NCI-H1930 (cell line): ENCODE results near the gene BLNK.
"Not testable (repeated sequence)": the region's sequence is repeated elsewhere in the genome, so short reads cannot be mapped to it uniquely, and the experiment has no call there.

ENCODE experiments used
- DNase-seq, 2 experiments: peaks; one replicate each; lab custom pipeline; 2025; lab: John Stamatoyannopoulos, UW

Gene BLNK

GRCh38 chr10:96271016-96271815 is at the start of gene BLNK:
Gene BLNK, minus strand, starts transcription at chr10:96271569. Its CDS starts 171 bp downstream, at chr10:96271398.
- DNase-seq, result no peak

- no peak for DNase-seq
Measured at GRCh38 chr10:96319754-96320474, 48.5 kb upstream of the BLNK start.

- DNase-seq, result no peak
Measured at GRCh38 chr10:96317067-96317833, 45.9 kb upstream of the BLNK start.

- no peak for DNase-seq
Measured at GRCh38 chr10:96313344-96313743, 42.0 kb upstream of the BLNK start.

GRCh38 chr10:96311180-96311715 is 39.9 kb upstream of the BLNK start:
- no peak for DNase-seq

GRCh38 chr10:96310321-96310669 is 38.9 kb upstream of the BLNK start:
- no peak for DNase-seq

- no peak for DNase-seq
Measured at GRCh38 chr10:96309628-96310320, 38.4 kb upstream of the BLNK start.

- not testable (repeated sequence) for DNase-seq
Measured at GRCh38 chr10:96308854-96309253, 37.5 kb upstream of the BLNK start.

- DNase-seq, result no peak
Measured at GRCh38 chr10:96306516-96306915, 35.1 kb upstream of the BLNK start.

GRCh38 chr10:96305019-96305418 is 33.6 kb upstream of the BLNK start:
- no peak for DNase-seq

- no peak for DNase-seq
Measured at GRCh38 chr10:96304230-96304629, 32.9 kb upstream of the BLNK start, which contains the start of gene DNTT. Gene DNTT, plus strand, starts transcription at chr10:96304434. Its CDS starts 64 bp downstream, at chr10:96304498.

GRCh38 chr10:96301616-96302015 is 30.2 kb upstream of the BLNK start:
- DNase-seq, result no peak

GRCh38 chr10:96299383-96299782 is 28.0 kb upstream of the BLNK start:
- no peak for DNase-seq

GRCh38 chr10:96298362-96298761 is 27.0 kb upstream of the BLNK start:
- DNase-seq, result no peak

- no peak for DNase-seq
Measured at GRCh38 chr10:96297486-96297885, 26.1 kb upstream of the BLNK start.

- no peak for DNase-seq
Measured at GRCh38 chr10:96295475-96295874, 24.1 kb upstream of the BLNK start.

GRCh38 chr10:96292971-96293920 is 21.9 kb upstream of the BLNK start:
- DNase-seq, result peak in 1 of 2 experiments; percentile 0

GRCh38 chr10:96290368-96291133 is 19.2 kb upstream of the BLNK start:
- no peak for DNase-seq

- DNase-seq, result no peak
Measured at GRCh38 chr10:96289218-96289910, 18.0 kb upstream of the BLNK start.
